ENCODE results near the gene SEMA3D. TPM values are rescaled to one million over a fixed set of nuclear protein-coding genes. Genes with fewer than 3 reads are reported as not detected.

SEMA3D gene
- total RNA-seq, 1 donor = 0.72 TPM

- H3K4me2 ChIP-seq (ENCODE audit: insufficient read depth, low read length) = no peak overlapping the region
- TF ChIP-seq CTCF (IDR thresholded peaks at IDR 0.05; ENCODE audit: extremely low read depth, low read depth, low read length) = no peak
These were observed 115.8 kb downstream of the SEMA3D start for GRCh38 chr7:85070967-85071628.

GRCh38 chr7:85068799-85069198 is 118.1 kb downstream of the SEMA3D start:
- H3K4me1 ChIP-seq (ENCODE audit: insufficient read depth, low read length) = no peaks in the 10 kb centered on the region
- no peak for TF ChIP-seq CTCF (IDR thresholded peaks at IDR 0.05; ENCODE audit: extremely low read depth, low read depth, low read length)

More at GRCh38 chr7:85070967-85071628, 115.8 kb downstream of the SEMA3D start:
- Histone ChIP-seq H3K4me3 (ENCODE audit: insufficient read depth, low read length) (no peak overlapping the region), H3K27me3 (ENCODE audit: insufficient read depth, low read length) (peaks cover 31% of the 10 kb centered on the region), H3K27ac (ENCODE audit: low read depth, low read length) (no peak overlapping the region), H3K9me3 (ENCODE audit: low read depth, low read length) (no peaks in the 10 kb centered on the region), H3K36me3 (ENCODE audit: insufficient read depth, low read length) (no peaks in the 10 kb centered on the region), H3K4me1 (ENCODE audit: insufficient read depth, low read length) (no peaks in the 10 kb centered on the region), H4K20me1 (ENCODE audit: insufficient read depth, low read length) (no peaks in the 10 kb centered on the region), H3K79me2 (ENCODE audit: insufficient read depth, low read length) (no peaks in the 10 kb centered on the region), H2AFZ (ENCODE audit: low read length) (no peak overlapping the region)
- DNase-seq (ENCODE audit: insufficient read length, low spot score, missing footprints) = no peak

GRCh38 chr7:85067371-85067770 is 119.5 kb downstream of the SEMA3D start:
- Histone ChIP-seq H3K4me2 (ENCODE audit: insufficient read depth, low read length) (no peak overlapping the region), H3K79me2 (ENCODE audit: insufficient read depth, low read length) (no peaks in the 10 kb centered on the region), H3K4me1 (ENCODE audit: insufficient read depth, low read length) (no peaks in the 10 kb centered on the region), H3K4me3 (ENCODE audit: insufficient read depth, low read length) (no peak overlapping the region), H3K27me3 (ENCODE audit: insufficient read depth, low read length) (peaks cover 43% of the 10 kb centered on the region), H4K20me1 (ENCODE audit: insufficient read depth, low read length) (no peaks in the 10 kb centered on the region), H3K36me3 (ENCODE audit: insufficient read depth, low read length) (no peaks in the 10 kb centered on the region), H3K9me3 (ENCODE audit: low read depth, low read length) (no peaks in the 10 kb centered on the region), H2AFZ (ENCODE audit: low read length) (no peak overlapping the region), H3K27ac (ENCODE audit: low read depth, low read length) (no peak overlapping the region)
- DNase-seq (ENCODE audit: insufficient read length, low spot score, missing footprints) = no peak
- TF ChIP-seq CTCF (IDR thresholded peaks at IDR 0.05; ENCODE audit: extremely low read depth, low read depth, low read length) = no peak

More at GRCh38 chr7:85068799-85069198, 118.1 kb downstream of the SEMA3D start:
- no peaks in the 10 kb centered on the region for H4K20me1 ChIP-seq (ENCODE audit: insufficient read depth, low read length)
- no peak overlapping the region for H3K4me3 ChIP-seq (ENCODE audit: insufficient read depth, low read length)
- peak; percentile 47 for DNase-seq (ENCODE audit: insufficient read length, low spot score, missing footprints)
- no peaks in the 10 kb centered on the region for H3K36me3 ChIP-seq (ENCODE audit: insufficient read depth, low read length)
- H3K79me2 ChIP-seq (ENCODE audit: insufficient read depth, low read length) = no peaks in the 10 kb centered on the region
- H3K27me3 ChIP-seq (ENCODE audit: insufficient read depth, low read length) = peaks cover 38% of the 10 kb centered on the region
- no peak overlapping the region for H3K27ac ChIP-seq (ENCODE audit: low read depth, low read length)
- no peak overlapping the region for H3K4me2 ChIP-seq (ENCODE audit: insufficient read depth, low read length)
- no peaks in the 10 kb centered on the region for H3K9me3 ChIP-seq (ENCODE audit: low read depth, low read length)
- H2AFZ ChIP-seq (ENCODE audit: low read length) = no peak overlapping the region

- no peaks in the 10 kb centered on the region for H3K9me3 ChIP-seq (ENCODE audit: low read depth, low read length)
- H3K79me2 ChIP-seq (ENCODE audit: insufficient read depth, low read length) = no peaks in the 10 kb centered on the region
- H3K4me1 ChIP-seq (ENCODE audit: insufficient read depth, low read length) = no peaks in the 10 kb centered on the region
- H2AFZ ChIP-seq (ENCODE audit: low read length) = no peak overlapping the region
- no peak overlapping the region for H3K4me3 ChIP-seq (ENCODE audit: insufficient read depth, low read length)
- no peak overlapping the region for H3K27ac ChIP-seq (ENCODE audit: low read depth, low read length)
- peaks cover 56% of the 10 kb centered on the region for H3K27me3 ChIP-seq (ENCODE audit: insufficient read depth, low read length)
- H3K36me3 ChIP-seq (ENCODE audit: insufficient read depth, low read length) = no peaks in the 10 kb centered on the region
- DNase-seq (ENCODE audit: insufficient read length, low spot score, missing footprints) = no peak
- H4K20me1 ChIP-seq (ENCODE audit: insufficient read depth, low read length) = no peaks in the 10 kb centered on the region
- H3K4me2 ChIP-seq (ENCODE audit: insufficient read depth, low read length) = no peak overlapping the region
- TF ChIP-seq CTCF (IDR thresholded peaks at IDR 0.05; ENCODE audit: extremely low read depth, low read depth, low read length) = no peak
These were observed 120.9 kb downstream of the SEMA3D start for GRCh38 chr7:85065888-85066485.
